SK-N-SH treated with all-trans-retinoic acid at 6 μM for 48 hours (cell line): ENCODE results near the gene FCER1A.

Source experiments
- ATAC-seq: fragments of 200-7000 bp; cut with Tn5 transposase; 3 replicates; pipeline ENCODE4 v1.9.1; 2020; ENCODE audit warnings: mild to moderate bottlenecking, moderate library complexity
- ARNTL ChIP-seq: fragments of 450-650 bp; formaldehyde crosslinking; IDR thresholded peaks from 2 replicates; pipeline ENCODE4 v1.5.0; 2020; ENCODE audit warnings: low read depth, mild to moderate bottlenecking, moderate library complexity, borderline replicate concordance
- BACH2 ChIP-seq: fragments of 250-450 bp; sonication (Bioruptor Pico); IDR thresholded peaks from 2 replicates; pipeline ENCODE4 v1.9.0; 2021; ENCODE audit warnings: mild to moderate bottlenecking, borderline replicate concordance
- CREB5 ChIP-seq: fragments of 250-450 bp; sonication (Bioruptor Pico); IDR thresholded peaks from 2 replicates; pipeline ENCODE4 v1.5.1; 2020; ENCODE audit warnings: low read depth, mild to moderate bottlenecking, moderate library complexity
- CSDC2 ChIP-seq: fragments of 250-450 bp; sonication (Bioruptor Pico); IDR thresholded peaks from 2 replicates; pipeline ENCODE4 v1.5.0; 2020; ENCODE audit warnings: mild to moderate bottlenecking, moderate library complexity
- CSRNP3 ChIP-seq: fragments of 250-450 bp; sonication (Bioruptor Pico); IDR thresholded peaks from 2 replicates; pipeline ENCODE4 v1.5.1; 2021; ENCODE audit warnings: mild to moderate bottlenecking, moderate library complexity
- ISL1 ChIP-seq: fragments of 250-450 bp; sonication (Bioruptor Pico); IDR thresholded peaks from 2 replicates; pipeline ENCODE4 v2.1.2; 2022; ENCODE audit warnings: mild to moderate bottlenecking, moderate library complexity
- OSR1 ChIP-seq: fragments of 250-450 bp; sonication (Bioruptor Pico); IDR thresholded peaks from 2 replicates; pipeline ENCODE4 v1.8.0; 2022; ENCODE audit warnings: moderate library complexity, mild to moderate bottlenecking, inconsistent platforms
- PATZ1 ChIP-seq: fragments of 250-450 bp; sonication (Bioruptor Pico); IDR thresholded peaks from 2 replicates; pipeline ENCODE4 v1.8.0; 2020; ENCODE audit warnings: mild to moderate bottlenecking, moderate library complexity, borderline replicate concordance
- PPARA ChIP-seq: fragments of 250-450 bp; sonication (Bioruptor Pico); IDR thresholded peaks from 2 replicates; pipeline ENCODE4 v1.5.0; 2020; ENCODE audit warnings: mild to moderate bottlenecking, borderline replicate concordance
- SNAI2 ChIP-seq: fragments of 250-450 bp; sonication (Bioruptor Pico); IDR thresholded peaks from 2 replicates; pipeline ENCODE4 v1.5.0; 2020; ENCODE audit warnings: mild to moderate bottlenecking, moderate library complexity
- TCF4 ChIP-seq: fragments of 250-450 bp; sonication (Bioruptor Pico); IDR thresholded peaks from 2 replicates; pipeline ENCODE4 v1.8.0; 2021; ENCODE audit warnings: mild to moderate bottlenecking, moderate library complexity, borderline replicate concordance
- TOX ChIP-seq: fragments of 250-450 bp; sonication (Bioruptor Pico); IDR thresholded peaks from 2 replicates; pipeline ENCODE4 v1.8.0; 2021; ENCODE audit warnings: mild to moderate bottlenecking, moderate library complexity, borderline replicate concordance
- TSHZ2 ChIP-seq: fragments of 250-450 bp; sonication (Bioruptor Pico); IDR thresholded peaks from 2 replicates; pipeline ENCODE4 v1.5.0; 2020; ENCODE audit warnings: mild to moderate bottlenecking, moderate library complexity
- ZC3H10 ChIP-seq: fragments of 250-450 bp; sonication (Bioruptor Pico); IDR thresholded peaks from 2 replicates; pipeline ENCODE4 v1.5.1; 2021; ENCODE audit warnings: mild to moderate bottlenecking, moderate library complexity
- ZFP3 ChIP-seq: fragments of 250-450 bp; sonication (Bioruptor Pico); IDR thresholded peaks from 2 replicates; pipeline ENCODE4 v1.5.0; 2020; ENCODE audit warnings: mild to moderate bottlenecking, moderate library complexity
- ZFP30 ChIP-seq: fragments of 450-650 bp; formaldehyde crosslinking; IDR thresholded peaks from 2 replicates; pipeline ENCODE4 v1.5.0; 2022; ENCODE audit warnings: mild to moderate bottlenecking, moderate library complexity
- ZNF565 ChIP-seq: fragments of 450-650 bp; formaldehyde crosslinking; conservative IDR thresholded peaks from 2 replicates; pipeline ENCODE4 v1.5.0; 2020; ENCODE audit warnings: low read depth, mild to moderate bottlenecking, moderate library complexity
- ZNF70 ChIP-seq: fragments of 450-650 bp; formaldehyde crosslinking; IDR thresholded peaks from 2 replicates; pipeline ENCODE4 v1.5.0; 2020; ENCODE audit warnings: mild to moderate bottlenecking, moderate library complexity
- ZNF8 ChIP-seq: fragments of 450-650 bp; formaldehyde crosslinking; IDR thresholded peaks from 2 replicates; pipeline ENCODE4 v1.5.0; 2020; ENCODE audit warnings: mild to moderate bottlenecking, moderate library complexity

The FCER1A gene

GRCh38 chr1:159315381-159315780 lies 13.2 kb downstream of the FCER1A start:
- no peak for TF ChIP-seq CSDC2 (CRISPR knock-in tag)
- TF ChIP-seq ARNTL (CRISPR knock-in tag): no peak
- no peak for TF ChIP-seq ISL1 (CRISPR knock-in tag)
- TF ChIP-seq ZNF8 (CRISPR knock-in tag): no peak
- no peak for TF ChIP-seq BACH2
- no peak for TF ChIP-seq CREB5 (CRISPR knock-in tag)
- no peak for TF ChIP-seq ZFP3 (CRISPR knock-in tag)
- TF ChIP-seq TCF4: no peak
- TF ChIP-seq ZNF70 (CRISPR knock-in tag): no peak
- no peak for TF ChIP-seq TSHZ2 (CRISPR knock-in tag)
- TF ChIP-seq PATZ1: no peak
- TF ChIP-seq CSRNP3 (CRISPR knock-in tag): no peak
- TF ChIP-seq OSR1 (CRISPR knock-in tag): no peak
- TF ChIP-seq ZNF565 (CRISPR knock-in tag): no peak
- no peak for TF ChIP-seq PPARA
- TF ChIP-seq, all 23 proteins: peak for 0
- ATAC-seq: no peak

GRCh38 chr1:159318784-159319551 lies 16.8 kb downstream of the FCER1A start:
- no peak for TF ChIP-seq ZNF565 (CRISPR knock-in tag)
- TF ChIP-seq CREB5 (CRISPR knock-in tag): no peak
- TF ChIP-seq ISL1 (CRISPR knock-in tag): no peak
- TF ChIP-seq ARNTL (CRISPR knock-in tag): no peak
- TF ChIP-seq PATZ1: no peak
- no peak for TF ChIP-seq ZNF8 (CRISPR knock-in tag)
- no peak for TF ChIP-seq ZFP30
- TF ChIP-seq SNAI2: no peak
- no peak for TF ChIP-seq PPARA
- no peak for TF ChIP-seq ZC3H10 (CRISPR knock-in tag)
- no peak for TF ChIP-seq OSR1 (CRISPR knock-in tag)
- no peak for TF ChIP-seq TCF4
- TF ChIP-seq TOX (CRISPR knock-in tag): no peak
- no peak for TF ChIP-seq BACH2
- TF ChIP-seq TSHZ2 (CRISPR knock-in tag): no peak
- ATAC-seq: no peak
